GM12878 (cell line): Measurements from ENCODE around the gene ZSWIM7. TPM values are rescaled to one million over a fixed set of nuclear protein-coding genes. Genes with fewer than 3 reads are reported as not detected.

ENCODE experiments used
- ATAC-seq: fragments of 200-7000 bp; cut with Tn5 transposase; 3 replicates; pipeline ENCODE4 v1.9.1; 2020; ENCODE audit warnings: mild to moderate bottlenecking, moderate library complexity
- BruUV-seq: library from RNA; stranded (reverse); fragments of 400-500 nt; replicated peaks from 2 replicates; lab custom pipeline; 2021; lab: Mats Ljungman, UMichigan
- CTCF ChIA-PET: fragments of 300-600 bp; sonication (Branson Sonifier 250); formaldehyde crosslinking; extraction: SDS; loops from one replicate; lab custom pipeline; 2021; ENCODE audit warnings: inconsistent platforms; lab: Yijun Ruan, JAX
- POLR2A ChIA-PET: fragments of 350-600 bp; formaldehyde crosslinking; extraction: SDS; loops from one replicate; lab custom pipeline; 2021; ENCODE audit warnings: inconsistent platforms; lab: Charles Lee
- RAD21 ChIA-PET: fragments of 300-600 bp; sonication (Branson Sonifier 250); formaldehyde crosslinking; loops from one replicate; lab custom pipeline; 2023; ENCODE audit warnings: antibody characterized with exemption; ENCODE audit not compliant: unreplicated experiment; lab: Charles Lee
- SMC1A ChIA-PET: fragments of 300-600 bp; sonication (Branson Sonifier 250); formaldehyde crosslinking; loops from one replicate; lab custom pipeline; 2023; ENCODE audit not compliant: unreplicated experiment, uncharacterized antibody; lab: Charles Lee
- DNase-seq: peaks from one replicate; pipeline ENCODE4 v3.0.0-alpha.2; 2011; ENCODE audit warnings: low read depth, low spot score
- FAIRE-seq: peaks from 3 replicates; lab custom pipeline; 2011; peaks lifted over from hg19 to GRCh38; lab: Jason Lieb, UNC
- H2AFZ ChIP-seq: 2 replicates; pipeline ENCODE4 v1.6.0; 2011; ENCODE audit warnings: low read depth, low read length, control low read depth; ENCODE audit not compliant: control insufficient read depth
- H3K27ac ChIP-seq: 2 replicates; pipeline ENCODE4 v1.5.1; 2011; ENCODE audit warnings: control low read depth; ENCODE audit not compliant: control insufficient read depth, insufficient read depth
- H3K27me3 ChIP-seq, 2 experiments: replicated peaks in 1 of 2; 2 replicates each; pipeline versions ENCODE4 v1.6.0 to v1.6.1; 2011; ENCODE audit warnings: low read length in 1 of 2; ENCODE audit not compliant: control insufficient read depth in 2 of 2, insufficient read depth in 2 of 2
- H3K36me3 ChIP-seq, 2 experiments: 2 replicates each; pipeline ENCODE4 v1.5.1; 2011; ENCODE audit warnings: low read length in 1 of 2; ENCODE audit not compliant: control insufficient read depth in 2 of 2, insufficient read depth in 2 of 2
- H3K4me1 ChIP-seq: 2 replicates; pipeline ENCODE4 v1.6.1; 2011; ENCODE audit warnings: mild to moderate bottlenecking, low read length, moderate library complexity, mixed read lengths; ENCODE audit not compliant: control insufficient read depth, insufficient read depth
- H3K4me2 ChIP-seq: 2 replicates; pipeline ENCODE4 v1.6.0; 2011; ENCODE audit warnings: control low read depth; ENCODE audit not compliant: control insufficient read depth, insufficient read depth
- H3K4me3 ChIP-seq: fragments of 200-600 bp; sonication (generic); 2 replicates; pipeline ENCODE4 v1.5.1; 2016
- H3K79me2 ChIP-seq: 2 replicates; pipeline ENCODE4 v1.6.0; 2011; ENCODE audit warnings: low read length; ENCODE audit not compliant: control insufficient read depth, insufficient read depth
- H3K9ac ChIP-seq: 2 replicates; pipeline ENCODE4 v1.8.0; 2011; ENCODE audit warnings: low read length, control low read depth, mixed read lengths; ENCODE audit not compliant: control insufficient read depth, insufficient read depth
- H3K9me3 ChIP-seq: replicated peaks from 3 replicates; pipeline ENCODE4 v1.5.1; 2011; ENCODE audit warnings: mild to moderate bottlenecking, low read length; ENCODE audit not compliant: control insufficient read depth, insufficient read depth
- H4K20me1 ChIP-seq: 2 replicates; pipeline ENCODE4 v1.6.0; 2011; ENCODE audit not compliant: control insufficient read depth, insufficient read depth
- CHD2 ChIP-seq: IDR thresholded peaks from 2 replicates; pipeline ENCODE4 v1.6.1; 2011; ENCODE audit warnings: low read depth, low read length, improper control_type of control experiment, borderline replicate concordance
- ESRRA ChIP-seq: IDR thresholded peaks from 2 replicates; pipeline ENCODE4 v1.6.1; 2012; ENCODE audit warnings: mild to moderate bottlenecking, low read length, improper control_type of control experiment
- HDGF ChIP-seq: fragments of 450-650 bp; IDR thresholded peaks from 2 replicates; pipeline ENCODE4 v1.6.1; 2016; ENCODE audit warnings: antibody characterized with exemption
- MTA3 ChIP-seq: IDR thresholded peaks from 2 replicates; pipeline ENCODE4 v1.6.1; 2012; ENCODE audit warnings: low read length, inconsistent platforms, borderline replicate concordance
- MYB ChIP-seq: fragments of 150-350 bp; IDR thresholded peaks from 2 replicates; pipeline ENCODE4 v1.6.1; 2014; ENCODE audit warnings: mild to moderate bottlenecking, low read depth, low read length, borderline replicate concordance
- NBN ChIP-seq: fragments of 450-650 bp; IDR thresholded peaks from 2 replicates; pipeline ENCODE4 v1.6.1; 2016
- NFYB ChIP-seq: IDR thresholded peaks from 2 replicates; pipeline ENCODE4 v1.6.1; 2011; ENCODE audit warnings: low read depth, mild to moderate bottlenecking, low read length, improper control_type of control experiment, moderate library complexity; ENCODE audit not compliant: insufficient read depth
- NR2C1 ChIP-seq: fragments of 450-650 bp; IDR thresholded peaks from 2 replicates; pipeline ENCODE4 v1.6.1; 2017; ENCODE audit warnings: antibody characterized with exemption, mild to moderate bottlenecking, moderate library complexity
- PBX3 ChIP-seq: IDR thresholded peaks from 2 replicates; pipeline ENCODE4 v1.6.1; 2011; ENCODE audit warnings: mild to moderate bottlenecking, low read depth, low read length, moderate library complexity; ENCODE audit not compliant: insufficient replicate concordance
- RAD51 ChIP-seq: fragments of 450-650 bp; IDR thresholded peaks from 2 replicates; pipeline ENCODE4 v1.6.1; 2016; ENCODE audit warnings: moderate library complexity, mild to moderate bottlenecking, inconsistent platforms
- SMARCA5 ChIP-seq: fragments of 450-650 bp; IDR thresholded peaks from 2 replicates; pipeline ENCODE4 v1.6.1; 2017; ENCODE audit warnings: mild to moderate bottlenecking
- SUZ12 ChIP-seq: fragments of 200-600 bp; sonication (generic); IDR thresholded peaks from one replicate; pipeline ENCODE4 v1.6.1; 2018; ENCODE audit warnings: antibody characterized with exemption, mild to moderate bottlenecking; ENCODE audit not compliant: unreplicated experiment
- TCF12 ChIP-seq: IDR thresholded peaks from 2 replicates; pipeline ENCODE4 v1.6.1; 2011; ENCODE audit warnings: low read depth, mild to moderate bottlenecking, low read length
- TCF7 ChIP-seq: IDR thresholded peaks from 2 replicates; pipeline ENCODE4 v1.6.1; 2014; ENCODE audit warnings: antibody characterized with exemption, borderline replicate concordance
- ZBTB11 ChIP-seq: fragments of 450-650 bp; formaldehyde crosslinking; IDR thresholded peaks from 2 replicates; pipeline ENCODE4 v1.5.0; 2022; ENCODE audit warnings: mild to moderate bottlenecking, missing genetic modification characterization
- ZNF217 ChIP-seq: fragments of 450-650 bp; IDR thresholded peaks from 2 replicates; pipeline ENCODE4 v1.6.1; 2017; ENCODE audit warnings: antibody characterized with exemption, mild to moderate bottlenecking
- ZNF274 ChIP-seq: IDR thresholded peaks from one replicate; pipeline ENCODE4 v1.8.0; 2011; ENCODE audit not compliant: insufficient read length, insufficient read depth
- WGBS: methylation state at CpG from one replicate; pipeline ENCODE4 v1.1.6; 2016; ENCODE audit warnings: low lambda C conversion rate; ENCODE audit not compliant: insufficient replicate concordance, insufficient coverage; ENCODE audit errors: missing lambda C conversion rate; 5-methylcytosine and 5-hydroxymethylcytosine counted together
- in situ Hi-C: fragments of 300-500 bp; cut with MboI; formaldehyde crosslinking; loops from 9 replicates; pipeline ENCODE4 v1.14.3; 2018; ENCODE audit warnings: mixed read lengths
- intact Hi-C: fragments of 100-400 bp; cut with micrococcal nuclease; formaldehyde crosslinking; loops from one replicate; pipeline ENCODE4 v1.14.2; 2022; ENCODE audit not compliant: unreplicated experiment
- polyA plus RNA-seq, 11 experiments: library from polyadenylated mRNA; depleted of rRNA in 4 of 11; unstranded in 6 of 11; stranded (reverse) in 5 of 11; fragments of >200 nt; fragmentation: Nextera tagmentation in 4 of 11; fragmentation: Illumina TruSeq in 1 of 11; extraction: Ambion mirVana in 4 of 11; extraction: Trizol in 1 of 11; gene quantifications; 1 replicate in 1 of 11; 2 replicates in 10 of 11; pipeline versions ENCODE4 v1.2.1 to v1.2.3, GENCODE V29; 2011 to 2016; ENCODE audit warnings: inconsistent platforms in 2 of 11, missing spikeins in 2 of 11, low read depth in 1 of 11
- total RNA-seq, 4 experiments: library from RNA; depleted of rRNA in 3 of 4; stranded (reverse); fragments of >200 nt in 3 of 4; fragmentation: Illumina TruSeq in 1 of 4; extraction: Trizol in 1 of 4; gene quantifications; 2 replicates each; pipeline versions ENCODE4 v1.2.1 to v1.2.3, GENCODE V29; 2013 to 2021

Gene ZSWIM7
- total and polyA plus RNA-seq, 10 of the 15 experiments (the other 5 are each of a cell fraction or from before 2014, with no cell fraction given): 7.0 to 26.6 (median 9.9) TPM

- TF ChIP-seq ZBTB11 (CRISPR knock-in tag): no peak
- TF ChIP-seq PBX3: no peak
- no peak for TF ChIP-seq ZNF274
- TF ChIP-seq MYB: no peak
- TF ChIP-seq ZNF217: no peak
- TF ChIP-seq, all 136 proteins: peak for 0
These were observed 49.4 kb upstream of the ZSWIM7 start (continued) for GRCh38 chr17:16048811-16049449.

- Histone ChIP-seq H3K79me2 (no peaks in the 10 kb centered on the region), H2AFZ (no peak overlapping the region), H3K4me2 (no peak overlapping the region), H3K9me3 (no peaks in the 10 kb centered on the region), H3K4me1 (no peaks in the 10 kb centered on the region), H3K9ac (no peak overlapping the region), H3K27me3 (no peaks in the 10 kb centered on the region), H4K20me1 (no peaks in the 10 kb centered on the region), H3K4me3 (no peak overlapping the region), H3K36me3 (peaks cover 10 to 32% of the 10 kb centered on the region in 2 experiments), H3K27ac (no peak overlapping the region)
- ChIA-PET SMC1A (interaction anchor here (0.8 kb wide), 1 partner anchor 12 kb away, joined by 3 read pairs; no protein-coding TSS in a partner anchor), RAD21 (interaction anchor here (0.6 kb wide), 1 partner anchor 116 kb away, joined by 3 read pairs; no protein-coding TSS in a partner anchor), CTCF (no interaction called here), POLR2A (no interaction called here)
- 100% methylated on average over 3 of the region's 3 CpGs for WGBS
- DNase-seq (no peak), ATAC-seq (no peak), FAIRE-seq (no peak)
- BruUV-seq: no TSS peak
- intact Hi-C loops (no loop called here), in situ Hi-C loops (no loop called here)
- no peak for TF ChIP-seq MTA3
- TF ChIP-seq CHD2: no peak
- TF ChIP-seq HDGF: no peak
- TF ChIP-seq ESRRA: no peak
- TF ChIP-seq SUZ12: no peak
- no peak for TF ChIP-seq NFYB
- TF ChIP-seq NR2C1: no peak
- no peak for TF ChIP-seq SMARCA5
- TF ChIP-seq NBN: no peak
- no peak for TF ChIP-seq TCF12
- TF ChIP-seq RAD51: no peak
- TF ChIP-seq TCF7: no peak
These were observed 47.5 kb upstream of the ZSWIM7 start for GRCh38 chr17:16046966-16047365.
